ENCODE results near the gene SIRT7. TPM values are rescaled to one million over a fixed set of nuclear protein-coding genes. Genes with fewer than 3 reads are reported as not detected.

The SIRT7 gene
- total and polyA plus RNA-seq, 8 donors = 11.6 to 37.9 (median 13.2) TPM

GRCh38 chr17:81932333-81932983 lies 14.5 kb upstream of the SIRT7 start:
- TF ChIP-seq CTCF (IDR thresholded peaks at IDR 0.05) = no peak
- peaks cover 0 to 7% of the 10 kb centered on the region in 2 donors for H3K36me3 ChIP-seq
- no peak overlapping the region for H3K4me3 ChIP-seq
- ATAC-seq = no peak
- intact Hi-C loops (cut with DNase I) = no loop called here
- peaks cover 0 to 54% of the 10 kb centered on the region in 2 donors for H3K27me3 ChIP-seq
- no peak for DNase-seq
- H3K27ac ChIP-seq = no peak overlapping the region
- peaks cover 0 to 34% of the 10 kb centered on the region in 2 donors for H3K4me1 ChIP-seq
- no peaks in the 10 kb centered on the region for H3K9me3 ChIP-seq

GRCh38 chr17:81931557-81932332 lies 13.8 kb upstream of the SIRT7 start:
- ATAC-seq (peak; percentile 5), DNase-seq (no peak)
- intact Hi-C loops (cut with DNase I) = no loop called here

GRCh38 chr17:81931189-81931556 lies 13.2 kb upstream of the SIRT7 start:
- intact Hi-C loops (cut with DNase I) = no loop called here
- Histone ChIP-seq H3K36me3 (peaks cover 0 to 7% of the 10 kb centered on the region in 2 donors), H3K4me3 (no peak overlapping the region), H3K4me1 (peaks cover 0 to 25% of the 10 kb centered on the region in 2 donors), H3K27me3 (peaks cover 0 to 45% of the 10 kb centered on the region in 2 donors), H3K9me3 (no peaks in the 10 kb centered on the region), H3K27ac (no peak overlapping the region)
- ATAC-seq (no peak), DNase-seq (peak in 1 of 4 donors; percentile 71)
- no peak for TF ChIP-seq CTCF (IDR thresholded peaks at IDR 0.05)

More at GRCh38 chr17:81931557-81932332, 13.8 kb upstream of the SIRT7 start:
- Histone ChIP-seq H3K9me3 (no peaks in the 10 kb centered on the region), H3K4me1 (peaks cover 0 to 28% of the 10 kb centered on the region in 2 donors), H3K4me3 (no peak overlapping the region), H3K27ac (no peak overlapping the region), H3K27me3 (peaks cover 0 to 51% of the 10 kb centered on the region in 2 donors), H3K36me3 (peaks cover 0 to 7% of the 10 kb centered on the region in 2 donors)
- TF ChIP-seq CTCF (IDR thresholded peaks at IDR 0.05) = no peak

- ATAC-seq (no peak), DNase-seq (peak in 1 of 4 donors; percentile 66)
- Histone ChIP-seq H3K27ac (no peak overlapping the region), H3K4me1 (peaks cover 0 to 26% of the 10 kb centered on the region in 2 donors), H3K9me3 (no peaks in the 10 kb centered on the region), H3K36me3 (peaks cover 0 to 7% of the 10 kb centered on the region in 2 donors), H3K4me3 (no peak overlapping the region), H3K27me3 (peaks cover 0 to 43% of the 10 kb centered on the region in 2 donors)
- no peak for TF ChIP-seq CTCF (IDR thresholded peaks at IDR 0.05)
- intact Hi-C loops (cut with DNase I) = no loop called here
These were observed 12.5 kb upstream of the SIRT7 start for GRCh38 chr17:81930142-81931125.

Data from left lung (tissue), 10 donors.